ENCODE results near the gene DCC. TPM values are rescaled to one million over a fixed set of nuclear protein-coding genes. Genes with fewer than 3 reads are reported as not detected.

DCC gene
- total RNA-seq, 1 experiment from 2014 or later = 0.72 TPM

DNA sequence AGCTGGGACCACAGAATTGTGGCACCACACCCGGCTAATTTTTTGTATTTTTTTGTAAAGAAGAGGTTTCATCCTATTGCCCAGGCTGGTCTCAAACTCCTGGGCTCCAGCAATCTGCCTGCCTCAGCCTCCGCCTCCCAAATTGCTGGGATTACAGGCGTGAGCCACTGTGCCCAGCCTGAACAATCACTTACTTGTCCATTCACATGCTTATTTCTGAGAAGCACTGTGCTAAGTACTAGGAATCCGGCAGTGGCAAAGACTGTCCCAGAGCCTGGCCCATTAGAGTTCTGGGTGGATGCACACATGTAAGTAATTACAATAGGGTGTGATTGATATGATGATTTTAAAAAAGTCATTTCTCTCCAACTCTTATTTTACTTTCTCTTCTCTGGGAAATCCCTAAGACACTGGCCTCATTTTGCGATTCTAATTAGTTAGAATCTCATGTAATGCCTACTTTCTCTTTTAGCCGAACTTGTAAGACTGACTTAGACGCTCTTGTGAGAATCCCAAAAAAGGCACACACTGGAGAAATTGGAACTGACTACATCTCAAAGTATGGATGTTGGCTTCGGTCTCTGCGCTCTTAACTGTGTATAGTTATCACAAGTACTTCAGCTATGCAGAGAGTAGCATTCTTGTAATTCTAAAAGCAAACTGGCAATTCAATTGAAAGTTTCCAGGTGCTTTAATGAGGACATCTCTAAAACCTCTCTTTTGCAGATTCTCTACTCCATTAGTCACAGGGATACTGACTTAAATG lies 567.7 kb downstream of the DCC start (continued):
- TF ChIP-seq, protein P1, sequence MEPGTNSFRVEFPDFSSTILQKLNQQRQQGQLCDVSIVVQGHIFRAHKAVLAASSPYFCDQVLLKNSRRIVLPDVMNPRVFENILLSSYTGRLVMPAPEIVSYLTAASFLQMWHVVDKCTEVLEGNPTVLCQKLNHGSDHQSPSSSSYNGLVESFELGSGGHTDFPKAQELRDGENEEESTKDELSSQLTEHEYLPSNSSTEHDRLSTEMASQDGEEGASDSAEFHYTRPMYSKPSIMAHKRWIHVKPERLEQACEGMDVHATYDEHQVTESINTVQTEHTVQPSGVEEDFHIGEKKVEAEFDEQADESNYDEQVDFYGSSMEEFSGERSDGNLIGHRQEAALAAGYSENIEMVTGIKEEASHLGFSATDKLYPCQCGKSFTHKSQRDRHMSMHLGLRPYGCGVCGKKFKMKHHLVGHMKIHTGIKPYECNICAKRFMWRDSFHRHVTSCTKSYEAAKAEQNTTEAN (CRISPR knock-in tag; IDR thresholded peaks at IDR 0.05) = no peak
- TF ChIP-seq, protein P2, sequence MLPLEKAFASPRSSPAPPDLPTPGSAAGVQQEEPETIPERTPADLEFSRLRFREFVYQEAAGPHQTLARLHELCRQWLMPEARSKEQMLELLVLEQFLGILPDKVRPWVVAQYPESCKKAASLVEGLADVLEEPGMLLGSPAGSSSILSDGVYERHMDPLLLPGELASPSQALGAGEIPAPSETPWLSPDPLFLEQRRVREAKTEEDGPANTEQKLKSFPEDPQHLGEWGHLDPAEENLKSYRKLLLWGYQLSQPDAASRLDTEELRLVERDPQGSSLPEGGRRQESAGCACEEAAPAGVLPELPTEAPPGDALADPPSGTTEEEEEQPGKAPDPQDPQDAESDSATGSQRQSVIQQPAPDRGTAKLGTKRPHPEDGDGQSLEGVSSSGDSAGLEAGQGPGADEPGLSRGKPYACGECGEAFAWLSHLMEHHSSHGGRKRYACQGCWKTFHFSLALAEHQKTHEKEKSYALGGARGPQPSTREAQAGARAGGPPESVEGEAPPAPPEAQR (CRISPR knock-in tag; IDR thresholded peaks at IDR 0.05) = no peak
- TF ChIP-seq, protein P3, sequence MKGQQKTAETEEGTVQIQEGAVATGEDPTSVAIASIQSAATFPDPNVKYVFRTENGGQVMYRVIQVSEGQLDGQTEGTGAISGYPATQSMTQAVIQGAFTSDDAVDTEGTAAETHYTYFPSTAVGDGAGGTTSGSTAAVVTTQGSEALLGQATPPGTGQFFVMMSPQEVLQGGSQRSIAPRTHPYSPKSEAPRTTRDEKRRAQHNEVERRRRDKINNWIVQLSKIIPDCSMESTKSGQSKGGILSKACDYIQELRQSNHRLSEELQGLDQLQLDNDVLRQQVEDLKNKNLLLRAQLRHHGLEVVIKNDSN (CRISPR knock-in tag; IDR thresholded peaks at IDR 0.05) = no peak

DNA sequence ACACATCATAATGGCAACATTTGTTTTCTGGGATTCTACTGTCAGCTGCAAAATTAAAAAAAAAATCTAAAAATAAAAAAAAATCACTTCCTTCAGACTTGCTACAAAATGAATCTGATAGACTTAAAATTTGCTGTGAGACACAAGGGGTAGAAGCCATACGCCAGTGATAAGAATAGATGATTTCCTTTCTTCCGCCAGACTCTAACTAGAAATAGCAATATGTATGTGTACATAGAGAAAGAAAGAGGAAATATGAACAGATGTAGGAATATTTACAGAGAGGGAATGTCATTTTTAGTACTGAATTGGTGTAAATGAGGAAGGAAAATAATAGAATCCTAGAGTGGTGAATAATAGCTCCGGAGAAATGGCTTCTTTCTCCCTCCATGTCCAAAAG lies 574.2 kb downstream of the DCC start:
- DNase-seq (ENCODE audit: low spot score) (no peak), ATAC-seq (no peak)
- Mint-ChIP-seq H3K4me3 (no peak overlapping the region), H3K27ac (no peak overlapping the region), H3K9me3 (no peaks in the 10 kb centered on the region), H3K4me1 (no peaks in the 10 kb centered on the region), H3K36me3 (no peaks in the 10 kb centered on the region), H3K27me3 (ENCODE audit: low read depth) (peaks cover 2% of the 10 kb centered on the region; the same call in 1 of the 2 replicates)
- CTCF ChIA-PET = no interaction called here
- TF ChIP-seq, protein P4, sequence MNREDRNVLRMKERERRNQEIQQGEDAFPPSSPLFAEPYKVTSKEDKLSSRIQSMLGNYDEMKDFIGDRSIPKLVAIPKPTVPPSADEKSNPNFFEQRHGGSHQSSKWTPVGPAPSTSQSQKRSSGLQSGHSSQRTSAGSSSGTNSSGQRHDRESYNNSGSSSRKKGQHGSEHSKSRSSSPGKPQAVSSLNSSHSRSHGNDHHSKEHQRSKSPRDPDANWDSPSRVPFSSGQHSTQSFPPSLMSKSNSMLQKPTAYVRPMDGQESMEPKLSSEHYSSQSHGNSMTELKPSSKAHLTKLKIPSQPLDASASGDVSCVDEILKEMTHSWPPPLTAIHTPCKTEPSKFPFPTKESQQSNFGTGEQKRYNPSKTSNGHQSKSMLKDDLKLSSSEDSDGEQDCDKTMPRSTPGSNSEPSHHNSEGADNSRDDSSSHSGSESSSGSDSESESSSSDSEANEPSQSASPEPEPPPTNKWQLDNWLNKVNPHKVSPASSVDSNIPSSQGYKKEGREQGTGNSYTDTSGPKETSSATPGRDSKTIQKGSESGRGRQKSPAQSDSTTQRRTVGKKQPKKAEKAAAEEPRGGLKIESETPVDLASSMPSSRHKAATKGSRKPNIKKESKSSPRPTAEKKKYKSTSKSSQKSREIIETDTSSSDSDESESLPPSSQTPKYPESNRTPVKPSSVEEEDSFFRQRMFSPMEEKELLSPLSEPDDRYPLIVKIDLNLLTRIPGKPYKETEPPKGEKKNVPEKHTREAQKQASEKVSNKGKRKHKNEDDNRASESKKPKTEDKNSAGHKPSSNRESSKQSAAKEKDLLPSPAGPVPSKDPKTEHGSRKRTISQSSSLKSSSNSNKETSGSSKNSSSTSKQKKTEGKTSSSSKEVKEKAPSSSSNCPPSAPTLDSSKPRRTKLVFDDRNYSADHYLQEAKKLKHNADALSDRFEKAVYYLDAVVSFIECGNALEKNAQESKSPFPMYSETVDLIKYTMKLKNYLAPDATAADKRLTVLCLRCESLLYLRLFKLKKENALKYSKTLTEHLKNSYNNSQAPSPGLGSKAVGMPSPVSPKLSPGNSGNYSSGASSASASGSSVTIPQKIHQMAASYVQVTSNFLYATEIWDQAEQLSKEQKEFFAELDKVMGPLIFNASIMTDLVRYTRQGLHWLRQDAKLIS (CRISPR knock-in tag; IDR thresholded peaks at IDR 0.05; ENCODE audit: borderline replicate concordance) = no peak
- TF ChIP-seq ESRRA (CRISPR knock-in tag; IDR thresholded peaks at IDR 0.05; ENCODE audit: borderline replicate concordance) (no peak), ZBTB21 (CRISPR knock-in tag; IDR thresholded peaks at IDR 0.05; ENCODE audit: borderline replicate concordance) (no peak), SOX15 (CRISPR knock-in tag; IDR thresholded peaks at IDR 0.05) (no peak), JUN (CRISPR knock-in tag; IDR thresholded peaks at IDR 0.05) (no peak), NR2C2 (CRISPR knock-in tag; IDR thresholded peaks at IDR 0.05) (no peak), NFE2L1 (CRISPR knock-in tag; IDR thresholded peaks at IDR 0.05) (no peak), IRF2 (CRISPR knock-in tag; IDR thresholded peaks at IDR 0.05; ENCODE audit: borderline replicate concordance, low read depth) (no peak), JAZF1 (CRISPR knock-in tag; IDR thresholded peaks at IDR 0.05) (no peak), ZNF416 (CRISPR knock-in tag; IDR thresholded peaks at IDR 0.05) (no peak), PRRX2 (CRISPR knock-in tag; IDR thresholded peaks at IDR 0.05) (no peak), KAT7 (CRISPR knock-in tag; IDR thresholded peaks at IDR 0.05; ENCODE audit: borderline replicate concordance) (no peak)
- TF ChIP-seq, protein P5, sequence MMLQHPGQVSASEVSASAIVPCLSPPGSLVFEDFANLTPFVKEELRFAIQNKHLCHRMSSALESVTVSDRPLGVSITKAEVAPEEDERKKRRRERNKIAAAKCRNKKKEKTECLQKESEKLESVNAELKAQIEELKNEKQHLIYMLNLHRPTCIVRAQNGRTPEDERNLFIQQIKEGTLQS (CRISPR knock-in tag; conservative IDR thresholded peaks at IDR 0.05) = no peak
- TF ChIP-seq, protein P6, sequence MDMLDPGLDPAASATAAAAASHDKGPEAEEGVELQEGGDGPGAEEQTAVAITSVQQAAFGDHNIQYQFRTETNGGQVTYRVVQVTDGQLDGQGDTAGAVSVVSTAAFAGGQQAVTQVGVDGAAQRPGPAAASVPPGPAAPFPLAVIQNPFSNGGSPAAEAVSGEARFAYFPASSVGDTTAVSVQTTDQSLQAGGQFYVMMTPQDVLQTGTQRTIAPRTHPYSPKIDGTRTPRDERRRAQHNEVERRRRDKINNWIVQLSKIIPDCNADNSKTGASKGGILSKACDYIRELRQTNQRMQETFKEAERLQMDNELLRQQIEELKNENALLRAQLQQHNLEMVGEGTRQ (CRISPR knock-in tag; IDR thresholded peaks at IDR 0.05) = no peak
- TF ChIP-seq, protein P7, sequence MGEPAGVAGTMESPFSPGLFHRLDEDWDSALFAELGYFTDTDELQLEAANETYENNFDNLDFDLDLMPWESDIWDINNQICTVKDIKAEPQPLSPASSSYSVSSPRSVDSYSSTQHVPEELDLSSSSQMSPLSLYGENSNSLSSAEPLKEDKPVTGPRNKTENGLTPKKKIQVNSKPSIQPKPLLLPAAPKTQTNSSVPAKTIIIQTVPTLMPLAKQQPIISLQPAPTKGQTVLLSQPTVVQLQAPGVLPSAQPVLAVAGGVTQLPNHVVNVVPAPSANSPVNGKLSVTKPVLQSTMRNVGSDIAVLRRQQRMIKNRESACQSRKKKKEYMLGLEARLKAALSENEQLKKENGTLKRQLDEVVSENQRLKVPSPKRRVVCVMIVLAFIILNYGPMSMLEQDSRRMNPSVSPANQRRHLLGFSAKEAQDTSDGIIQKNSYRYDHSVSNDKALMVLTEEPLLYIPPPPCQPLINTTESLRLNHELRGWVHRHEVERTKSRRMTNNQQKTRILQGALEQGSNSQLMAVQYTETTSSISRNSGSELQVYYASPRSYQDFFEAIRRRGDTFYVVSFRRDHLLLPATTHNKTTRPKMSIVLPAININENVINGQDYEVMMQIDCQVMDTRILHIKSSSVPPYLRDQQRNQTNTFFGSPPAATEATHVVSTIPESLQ (CRISPR knock-in tag; IDR thresholded peaks at IDR 0.05) = no peak
- TF ChIP-seq, protein P8, sequence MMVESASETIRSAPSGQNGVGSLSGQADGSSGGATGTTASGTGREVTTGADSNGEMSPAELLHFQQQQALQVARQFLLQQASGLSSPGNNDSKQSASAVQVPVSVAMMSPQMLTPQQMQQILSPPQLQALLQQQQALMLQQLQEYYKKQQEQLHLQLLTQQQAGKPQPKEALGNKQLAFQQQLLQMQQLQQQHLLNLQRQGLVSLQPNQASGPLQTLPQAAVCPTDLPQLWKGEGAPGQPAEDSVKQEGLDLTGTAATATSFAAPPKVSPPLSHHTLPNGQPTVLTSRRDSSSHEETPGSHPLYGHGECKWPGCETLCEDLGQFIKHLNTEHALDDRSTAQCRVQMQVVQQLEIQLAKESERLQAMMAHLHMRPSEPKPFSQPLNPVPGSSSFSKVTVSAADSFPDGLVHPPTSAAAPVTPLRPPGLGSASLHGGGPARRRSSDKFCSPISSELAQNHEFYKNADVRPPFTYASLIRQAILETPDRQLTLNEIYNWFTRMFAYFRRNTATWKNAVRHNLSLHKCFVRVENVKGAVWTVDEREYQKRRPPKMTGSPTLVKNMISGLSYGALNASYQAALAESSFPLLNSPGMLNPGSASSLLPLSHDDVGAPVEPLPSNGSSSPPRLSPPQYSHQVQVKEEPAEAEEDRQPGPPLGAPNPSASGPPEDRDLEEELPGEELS (CRISPR knock-in tag; IDR thresholded peaks at IDR 0.05) = no peak
- POLR2A ChIA-PET = no interaction called here
